Stimulated activated CD4-positive, alpha-beta T cell treated with anti-CD3 and anti-CD28 coated beads, TNF-alpha, amount 100 ng/mL, for 48 hours (primary cell): ENCODE data around the gene TMEM167A.
"Not testable (repeated sequence)": the region's sequence is repeated elsewhere in the genome, so short reads cannot be mapped to it uniquely, and the experiment has no call there.

Experiments
- DNase-seq, 3 donors: peaks; one replicate each; pipeline ENCODE4 v3.0.0-alpha.2; 2020; ENCODE audit warnings: low read depth in 3 of 3

TMEM167A gene

DNA sequence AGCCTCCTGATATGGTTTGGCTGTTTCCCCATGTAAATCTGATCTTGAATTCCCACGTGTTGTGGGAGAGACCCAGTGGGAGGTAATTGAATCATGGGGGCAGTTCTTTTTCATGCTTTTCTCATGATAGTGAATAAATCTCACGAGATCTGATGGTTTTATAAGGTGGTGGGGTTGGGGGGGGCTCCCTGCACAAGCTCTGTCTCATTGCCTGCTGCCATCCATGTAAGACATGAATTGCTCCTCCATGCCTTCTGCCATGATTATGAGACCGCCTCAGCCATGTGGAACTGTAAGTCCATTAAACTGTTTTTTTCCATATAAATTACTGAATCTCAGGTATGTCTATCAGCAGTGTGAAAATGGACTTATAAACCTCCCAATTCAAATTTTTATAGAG is 13.0 kb upstream of the TMEM167A start:
- no peak for DNase-seq

- no peak for DNase-seq
Observed at GRCh38 chr5:83085106-83085505, 7.9 kb upstream of the TMEM167A start.

DNA sequence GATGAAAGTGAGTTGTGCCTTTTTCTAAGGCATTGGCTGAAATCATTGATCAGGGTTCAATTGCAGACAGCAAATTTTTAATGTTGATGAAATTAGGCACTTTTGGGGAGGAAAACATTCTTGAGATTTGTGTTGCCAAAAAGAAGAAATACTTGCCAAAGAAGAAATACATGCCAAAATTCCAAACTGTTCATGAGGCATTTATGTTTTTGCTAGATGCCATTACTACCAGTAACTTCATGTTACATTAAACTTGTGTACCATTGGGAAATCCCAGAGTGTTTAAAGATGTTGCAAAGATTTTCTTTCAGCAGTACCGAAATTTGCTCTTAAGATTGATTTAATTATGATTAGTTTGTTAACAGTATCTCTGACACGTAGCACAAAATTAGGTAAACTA is 7.1 kb upstream of the TMEM167A start:
- no peak for DNase-seq

DNA sequence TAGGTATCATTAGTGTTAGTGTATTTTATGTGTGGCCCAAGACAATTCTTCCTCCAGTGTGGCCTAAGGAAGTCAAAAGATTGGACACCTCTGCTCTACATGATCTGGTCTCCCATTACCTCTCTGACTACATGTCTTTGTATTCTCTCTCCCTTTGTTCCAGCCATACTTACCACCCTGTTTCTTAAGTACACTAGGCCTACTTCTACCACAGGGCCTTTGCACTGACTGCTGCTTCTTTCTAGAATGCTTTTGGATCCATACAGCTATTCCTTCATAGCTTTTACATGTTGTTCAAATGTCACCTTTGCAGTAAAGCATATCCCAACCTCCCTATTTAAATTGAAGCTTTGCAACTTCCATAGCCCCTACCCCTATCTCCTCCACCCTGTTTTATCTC is 5.6 kb upstream of the TMEM167A start:
- DNase-seq = no peak

DNA sequence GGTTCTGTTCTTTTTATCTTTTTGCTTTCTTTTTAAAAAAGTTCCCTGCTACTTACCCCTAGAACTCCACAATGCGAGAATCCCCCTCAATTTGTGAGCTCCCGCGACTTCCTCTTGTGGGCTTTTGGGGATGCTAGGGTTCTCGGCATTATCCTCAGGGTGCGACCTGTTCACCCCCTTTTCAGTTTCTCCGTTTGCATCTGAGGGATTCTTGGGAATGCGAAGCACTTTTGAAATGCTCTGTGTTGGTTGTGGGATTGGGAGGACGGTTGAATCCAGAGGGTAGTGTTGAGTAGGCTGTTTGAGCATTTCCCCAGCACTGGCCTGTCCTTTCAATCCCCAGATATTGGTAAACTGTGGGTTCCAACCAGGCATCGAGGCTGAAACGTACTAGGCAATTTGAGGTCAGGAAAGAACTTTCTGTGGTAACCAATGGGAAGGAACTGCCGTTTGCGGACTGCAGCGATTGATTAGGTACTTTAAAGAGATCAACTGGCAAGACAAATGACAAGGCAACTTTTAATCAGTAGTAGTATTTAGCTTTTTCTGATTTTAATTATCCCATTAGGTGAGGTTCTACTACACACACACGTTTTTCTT is 568 bp upstream of the TMEM167A start:
- DNase-seq = peak in 1 of 3 donors; percentile 3

DNA sequence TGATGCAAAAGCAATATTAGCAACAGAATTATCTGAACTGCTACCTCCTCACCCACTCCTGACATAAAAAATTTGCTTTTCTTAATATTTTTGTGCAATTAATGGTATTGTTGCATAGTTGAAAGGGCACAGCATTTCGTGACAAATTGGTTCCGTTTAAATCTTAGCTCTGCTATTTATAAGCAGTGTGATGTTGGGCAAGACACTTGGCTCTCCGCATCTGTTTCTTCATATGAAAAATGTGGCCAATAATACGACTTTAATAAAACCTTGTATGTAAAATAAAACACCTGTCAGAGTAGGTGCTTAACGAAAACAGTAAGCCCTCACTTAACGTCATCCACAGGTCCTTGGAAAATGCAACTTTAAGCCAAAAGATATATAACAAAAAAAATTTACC is 4.2 kb downstream of the TMEM167A start:
- DNase-seq = no peak

DNA sequence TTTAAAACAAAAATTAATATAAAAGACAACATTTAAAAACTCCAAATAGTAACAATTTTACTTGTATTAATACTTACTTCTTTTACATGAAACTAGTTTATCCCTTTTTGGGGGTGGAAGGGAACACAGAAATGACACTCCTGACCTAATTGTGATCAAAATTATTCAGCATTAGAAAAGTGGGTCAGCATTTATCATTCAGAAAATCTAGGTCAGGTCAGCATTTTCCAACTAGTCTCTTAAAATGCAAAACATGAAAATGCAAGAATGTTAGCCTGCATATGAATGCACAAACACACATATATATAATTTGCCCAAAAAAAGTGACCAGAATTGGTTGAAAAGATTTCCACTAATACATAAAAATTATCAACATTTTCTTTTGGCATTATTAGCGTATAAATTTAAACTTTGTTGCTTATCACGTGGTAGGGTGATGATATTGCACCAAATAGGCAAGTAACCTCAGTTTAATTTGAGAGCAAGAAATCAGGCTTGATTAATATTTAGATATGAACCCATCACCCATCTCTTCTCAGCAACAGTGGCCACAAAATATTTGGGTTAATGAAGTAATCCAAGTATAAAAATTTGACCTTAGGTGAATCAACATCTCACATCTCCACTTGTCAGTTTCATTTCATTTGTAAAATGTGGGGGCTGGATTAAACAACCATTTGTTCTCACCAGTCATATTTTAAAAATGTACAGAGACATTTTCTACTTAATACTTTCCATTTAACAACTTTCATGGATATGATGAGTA is 5.7 kb downstream of the TMEM167A start:
- DNase-seq = no peak

DNA sequence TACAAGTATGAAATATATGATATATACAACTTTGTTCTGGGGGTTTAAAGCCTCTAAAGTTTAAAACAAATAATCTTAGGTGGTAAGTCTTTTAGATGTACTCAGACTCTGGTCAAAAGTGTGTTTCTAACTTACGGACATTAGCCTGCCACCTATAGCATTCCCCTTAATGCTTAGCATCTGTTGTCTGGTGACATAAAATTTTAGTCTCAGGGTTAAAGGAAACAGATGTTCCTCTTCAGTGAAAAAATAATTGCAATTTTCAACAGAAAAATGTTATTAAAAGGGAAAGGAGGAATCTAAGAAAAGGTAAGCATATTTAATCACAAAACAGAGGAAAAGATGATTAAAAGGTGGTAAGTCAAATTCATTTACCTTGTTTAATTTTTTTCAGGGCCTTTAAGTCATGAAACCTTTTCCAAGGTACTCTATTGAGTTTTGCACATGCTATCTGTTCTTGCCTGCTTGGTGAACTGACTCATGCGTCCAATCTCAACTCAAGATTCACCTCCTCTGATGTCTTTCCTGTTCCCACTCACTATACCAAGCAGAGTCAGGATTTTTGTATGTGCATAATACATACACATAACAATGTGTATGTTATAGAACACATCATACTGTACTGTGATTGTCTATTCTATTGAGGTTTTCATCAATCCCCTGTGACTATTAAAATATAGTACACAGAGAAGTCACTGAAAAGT is 7.9 kb downstream of the TMEM167A start:
- no peak for DNase-seq

GRCh38 chr5:83067377-83067776 is 9.8 kb downstream of the TMEM167A start:
- DNase-seq = not testable (repeated sequence)

GRCh38 chr5:83066548-83067110 is 10.6 kb downstream of the TMEM167A start:
- no peak for DNase-seq

DNA sequence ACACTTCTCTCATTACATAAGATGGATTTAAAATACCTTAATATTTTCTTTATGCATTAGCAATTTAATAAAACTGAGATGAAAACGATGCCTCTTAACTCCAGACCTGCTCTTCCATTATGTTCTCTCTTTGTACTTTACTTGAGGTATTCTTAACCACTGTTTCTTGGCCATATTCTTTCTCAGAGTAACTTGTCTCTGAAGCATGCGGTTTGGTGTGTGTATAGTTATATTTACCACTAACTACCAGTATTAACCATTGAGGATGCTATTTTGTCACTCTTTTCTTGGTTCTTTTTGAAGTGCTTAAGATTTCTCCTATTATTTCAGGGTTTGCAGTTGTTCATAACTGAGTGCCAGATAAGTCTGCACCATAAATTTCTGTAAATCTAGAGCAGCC is 17.9 kb downstream of the TMEM167A start:
- DNase-seq = no peak

DNA sequence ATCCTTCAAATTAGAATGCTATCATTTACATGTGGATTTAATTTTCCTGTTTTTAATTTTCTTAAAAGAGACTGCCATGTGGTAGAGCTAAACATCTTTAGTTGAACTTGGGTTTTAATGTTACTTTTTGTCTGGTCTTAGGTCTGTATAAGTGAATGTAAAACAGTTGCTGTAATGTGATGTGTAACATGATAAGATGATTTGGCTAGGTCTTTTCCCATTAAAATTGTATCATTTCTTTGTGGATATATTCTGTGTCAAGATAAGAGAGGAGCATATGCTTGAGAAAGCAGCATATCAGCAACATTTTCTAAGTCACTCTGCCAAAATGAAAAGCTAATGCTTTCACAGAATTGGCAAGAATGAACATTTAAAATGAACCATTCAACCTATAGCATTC is 18.5 kb downstream of the TMEM167A start:
- DNase-seq = no peak

DNA sequence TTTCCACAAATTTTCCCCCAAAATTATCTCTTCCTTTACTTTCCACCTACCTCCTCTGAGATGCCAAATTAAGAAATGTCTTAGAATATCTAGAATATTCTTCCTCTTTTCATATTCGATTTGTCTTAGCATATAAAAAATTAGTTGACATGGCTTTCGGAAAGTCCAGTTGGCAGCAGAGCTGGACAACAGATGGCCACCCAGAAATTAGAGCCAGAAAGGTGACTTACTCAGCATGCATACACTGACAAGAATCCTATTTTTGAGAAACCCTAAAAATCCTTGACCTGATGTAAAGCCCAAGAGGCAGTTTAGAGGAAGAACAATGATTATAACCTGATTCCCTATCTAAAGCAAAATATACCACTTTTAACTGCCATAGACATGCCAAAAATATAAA is 22.0 kb downstream of the TMEM167A start:
- DNase-seq = no peak

- no peak for DNase-seq
Observed at GRCh38 chr5:83050723-83051340, 26.4 kb downstream of the TMEM167A start.

GRCh38 chr5:83049370-83049885 is 27.8 kb downstream of the TMEM167A start:
- no peak for DNase-seq

DNA sequence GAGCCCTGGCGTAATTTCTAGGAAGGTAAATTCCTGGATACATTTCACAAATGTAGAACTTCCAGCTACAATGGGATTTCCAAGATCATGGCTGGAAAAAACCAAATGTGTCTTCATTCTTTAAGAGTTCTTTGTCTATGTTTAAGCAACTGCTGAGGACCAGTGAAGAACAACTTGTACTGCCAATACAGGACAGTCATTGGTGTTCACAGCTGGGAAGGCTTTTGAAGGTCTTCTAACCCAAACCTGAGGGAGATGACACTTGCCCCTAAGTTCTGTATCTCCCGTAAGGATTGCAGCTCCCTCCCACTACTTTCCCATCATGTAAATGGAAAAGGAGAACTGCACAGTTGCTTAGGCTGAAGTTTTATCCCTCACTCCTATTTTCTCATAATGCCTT is 28.4 kb downstream of the TMEM167A start:
- DNase-seq = no peak

- DNase-seq = no peak
Observed at GRCh38 chr5:83048277-83048676, 28.9 kb downstream of the TMEM167A start.

GRCh38 chr5:83044926-83045325 is 32.3 kb downstream of the TMEM167A start:
- DNase-seq = no peak

- DNase-seq = no peak
Observed at GRCh38 chr5:83042507-83042906, 34.7 kb downstream of the TMEM167A start.

- DNase-seq = no peak
Observed at GRCh38 chr5:83038924-83039323, 38.3 kb downstream of the TMEM167A start.

- DNase-seq = no peak
Observed at GRCh38 chr5:83036991-83037575, 40.1 kb downstream of the TMEM167A start.
